ENCODE measurements around the gene LRRC73. TPM values are rescaled to one million over a fixed set of nuclear protein-coding genes. Genes with fewer than 3 reads are reported as not detected.
"Not testable (repeated sequence)": the region's sequence is repeated elsewhere in the genome, so short reads cannot be mapped to it uniquely, and the experiment has no call there.

The LRRC73 gene, protein sequence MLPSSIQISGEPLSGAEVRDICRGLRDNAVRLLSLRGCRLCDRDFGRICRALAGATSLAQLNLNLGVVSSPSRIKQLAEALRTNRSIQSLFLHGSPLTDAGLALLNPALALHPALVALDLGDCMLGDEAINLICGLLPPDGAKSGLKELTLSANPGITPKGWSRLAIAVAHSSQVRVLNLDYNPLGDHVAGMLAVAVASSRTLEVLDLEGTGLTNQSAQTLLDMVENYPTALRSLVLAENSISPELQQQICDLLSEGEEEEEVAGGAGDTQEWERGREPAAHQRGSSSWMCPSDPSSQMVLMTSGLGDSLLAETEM
- polyA plus RNA-seq (2012; ENCODE audit: missing spikeins), result not detected

DNA sequence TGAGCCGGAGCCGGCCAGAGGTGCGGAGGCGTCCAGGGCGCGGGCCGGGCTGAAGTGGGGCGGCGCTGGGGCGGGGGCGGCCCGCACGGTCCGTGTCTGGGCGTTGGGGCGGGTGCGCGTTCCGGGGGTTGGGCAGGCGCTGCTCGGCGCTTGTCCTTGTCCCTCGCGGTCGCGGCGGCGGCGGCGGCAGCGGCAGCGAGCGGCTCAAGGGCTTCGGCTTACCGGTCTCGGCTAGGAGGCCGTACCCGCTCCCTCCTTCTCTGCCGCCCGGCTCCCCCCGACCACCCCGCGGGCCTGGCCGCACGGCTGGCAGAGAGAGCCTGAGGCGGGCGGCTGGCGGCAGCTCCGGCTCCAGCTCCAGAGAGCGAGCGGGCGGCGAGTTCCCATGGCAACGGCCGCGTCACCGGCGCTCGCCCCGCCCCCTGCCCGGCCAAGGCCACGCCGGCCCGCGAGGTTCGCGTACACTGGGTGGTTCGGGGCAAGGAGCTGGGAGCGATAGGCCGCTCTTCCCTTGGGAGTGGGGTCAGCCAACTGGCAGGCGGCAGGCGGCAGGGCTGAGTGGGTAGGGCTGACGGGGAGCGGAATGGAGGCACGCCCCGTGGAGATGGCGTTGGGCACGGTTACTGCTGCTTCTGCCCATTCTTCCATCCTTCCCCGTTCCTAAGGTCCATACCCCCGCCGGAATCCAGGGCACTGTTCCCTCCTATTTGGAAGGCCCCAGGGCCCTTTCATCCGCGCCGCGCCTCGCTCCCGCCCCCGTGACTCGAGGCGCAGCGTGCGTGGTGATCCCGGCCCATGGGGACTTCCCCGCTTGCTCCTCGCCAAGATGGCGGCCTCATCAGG lies at the start of gene LRRC73:
LRRC73 (minus strand) TSS at position 363 of the 843 bp plus-strand sequence. CDS start 561 bp downstream, outside the sequence.
- TF ChIP-seq POLR2A (IDR thresholded peaks at IDR 0.05; ENCODE audit: low read depth, low read length) (no peak), POLR2AphosphoS5 (IDR thresholded peaks at IDR 0.05; ENCODE audit: low read depth, low read length) (0 out of 2 replicates have a peak, but pooled peaks have one; percentile 30), TAF1 (IDR thresholded peaks at IDR 0.05; ENCODE audit: borderline replicate concordance, low read depth, low read length) (no peak)
- FAIRE-seq (peak; percentile 88), DNase-seq (ENCODE audit: insufficient read length) (peak; percentile 73)

DNA sequence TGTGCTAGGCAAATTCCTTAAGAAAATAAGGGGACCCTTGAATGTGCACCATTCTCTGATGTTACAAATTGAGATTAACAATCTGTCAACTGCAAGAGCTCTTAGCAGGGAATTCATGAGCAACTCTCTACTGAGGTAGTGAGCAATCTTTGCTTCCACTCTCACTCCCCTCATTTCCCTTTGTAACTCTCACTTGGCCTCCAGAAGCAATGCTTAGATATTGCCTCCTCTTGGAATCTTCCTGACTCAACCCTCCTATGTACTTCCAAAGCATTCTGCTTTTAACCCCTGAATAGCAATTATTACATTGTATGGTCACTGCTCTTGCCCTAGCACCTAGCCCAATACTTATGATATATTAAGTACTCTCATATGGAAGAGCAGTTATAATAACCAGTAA lies 49.2 kb upstream of the LRRC73 start:
- FAIRE-seq (no peak), DNase-seq (ENCODE audit: insufficient read length) (no peak)
- TF ChIP-seq POLR2AphosphoS5 (IDR thresholded peaks at IDR 0.05; ENCODE audit: low read depth, low read length) (no peak), TAF1 (IDR thresholded peaks at IDR 0.05; ENCODE audit: borderline replicate concordance, low read depth, low read length) (no peak), POLR2A (IDR thresholded peaks at IDR 0.05; ENCODE audit: low read depth, low read length) (no peak)

DNA sequence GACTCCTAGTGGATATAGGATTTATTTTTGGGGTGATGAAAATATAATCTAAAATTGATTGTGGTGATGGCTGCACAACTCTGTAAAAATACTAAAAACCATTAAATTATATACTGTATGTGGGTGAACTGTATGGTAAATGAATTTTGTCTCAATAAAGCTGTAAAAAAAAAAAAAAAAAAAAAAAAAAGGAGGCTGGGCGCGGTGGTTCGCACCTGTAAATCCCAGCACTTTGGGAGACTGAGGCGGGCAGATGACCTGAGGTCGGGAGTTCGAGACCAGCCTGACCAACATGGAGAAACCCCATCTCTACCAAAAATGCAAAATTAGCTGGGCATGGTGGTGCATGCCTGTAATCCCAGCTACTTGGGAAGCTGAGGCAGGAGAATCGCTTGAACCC lies 47.5 kb upstream of the LRRC73 start:
- not testable (repeated sequence) for DNase-seq (ENCODE audit: insufficient read length); FAIRE-seq

DNA sequence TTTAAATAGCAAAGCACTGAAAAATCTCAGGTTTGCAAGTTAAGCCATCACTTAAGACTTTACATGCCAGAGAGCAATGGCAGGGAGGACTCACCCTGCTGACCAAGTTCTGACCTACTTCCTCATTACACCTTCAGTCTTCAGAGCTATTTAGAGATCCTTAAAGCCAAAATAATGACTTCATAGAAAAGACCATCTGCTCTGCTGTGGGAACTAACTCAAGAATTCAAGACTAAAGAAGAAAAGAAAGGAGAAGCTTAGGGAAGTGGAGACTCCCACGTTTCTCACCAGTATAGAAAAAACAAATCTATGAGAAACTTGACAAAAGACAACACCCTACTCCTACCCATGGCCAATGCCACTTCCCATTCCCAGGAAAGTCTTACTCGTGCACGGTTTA lies 37.1 kb upstream of the LRRC73 start:
- TF ChIP-seq POLR2A (IDR thresholded peaks at IDR 0.05; ENCODE audit: low read depth, low read length), result no peak
- no peak for TF ChIP-seq POLR2AphosphoS5 (IDR thresholded peaks at IDR 0.05; ENCODE audit: low read depth, low read length)
- TF ChIP-seq TAF1 (IDR thresholded peaks at IDR 0.05; ENCODE audit: borderline replicate concordance, low read depth, low read length), result no peak
- no peak for DNase-seq (ENCODE audit: insufficient read length)
- no peak for FAIRE-seq

DNA sequence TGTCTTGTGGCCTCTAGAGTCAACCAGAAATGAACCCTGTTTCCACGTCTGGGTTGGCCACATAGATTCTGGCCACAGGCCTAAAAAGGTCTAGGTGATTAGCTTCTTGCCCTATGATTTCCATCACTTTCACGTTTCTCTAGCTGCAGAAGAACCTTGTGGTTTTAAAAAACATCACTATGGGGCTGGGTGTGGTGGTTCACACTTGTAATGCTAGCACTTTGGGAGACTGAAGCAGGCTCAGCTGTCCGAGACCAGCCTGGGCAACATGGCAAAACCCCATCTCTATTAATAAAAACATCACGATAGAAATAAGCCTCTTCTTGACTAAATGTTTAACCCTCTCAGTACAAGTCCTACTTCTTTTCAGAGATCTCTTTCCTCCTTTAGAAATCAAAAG lies 34.3 kb upstream of the LRRC73 start:
- FAIRE-seq, result no peak
- no peak for TF ChIP-seq POLR2A (IDR thresholded peaks at IDR 0.05; ENCODE audit: low read depth, low read length)
- no peak for TF ChIP-seq POLR2AphosphoS5 (IDR thresholded peaks at IDR 0.05; ENCODE audit: low read depth, low read length)
- no peak for TF ChIP-seq TAF1 (IDR thresholded peaks at IDR 0.05; ENCODE audit: borderline replicate concordance, low read depth, low read length)
- DNase-seq (ENCODE audit: insufficient read length), result no peak

DNA sequence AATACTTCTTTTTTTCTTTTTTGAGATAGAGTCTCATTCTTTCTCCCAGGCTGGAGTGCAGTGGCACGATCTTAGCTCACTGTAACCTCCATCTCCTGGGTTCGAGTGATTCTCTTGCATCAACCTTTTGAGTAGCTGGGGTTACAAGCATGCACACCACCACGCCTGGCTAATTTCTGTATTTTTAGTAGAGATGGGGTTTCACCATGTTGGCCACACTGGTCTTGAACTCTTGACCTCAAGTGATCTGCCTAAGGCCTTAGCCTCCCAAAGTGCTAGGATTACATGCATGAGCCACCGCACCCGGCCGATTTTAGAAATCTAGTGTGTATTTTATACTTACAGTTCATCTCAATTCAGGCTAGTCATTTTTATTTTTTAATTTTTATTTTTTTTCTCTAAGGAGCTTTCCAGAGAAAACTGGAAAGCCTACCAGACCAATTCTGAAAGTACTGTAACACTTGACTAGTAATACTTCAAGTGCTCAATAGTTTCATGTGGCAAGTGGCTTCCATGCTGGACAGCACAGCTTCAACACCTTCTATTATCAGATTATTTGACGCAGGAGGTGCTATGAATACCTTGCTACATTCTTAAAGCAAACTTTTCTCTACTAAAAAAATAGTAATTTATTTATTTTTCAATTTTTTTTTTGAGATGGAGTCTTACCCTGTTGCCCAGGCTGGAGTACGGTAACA lies 31.8 kb upstream of the LRRC73 start:
- no peak for FAIRE-seq

DNA sequence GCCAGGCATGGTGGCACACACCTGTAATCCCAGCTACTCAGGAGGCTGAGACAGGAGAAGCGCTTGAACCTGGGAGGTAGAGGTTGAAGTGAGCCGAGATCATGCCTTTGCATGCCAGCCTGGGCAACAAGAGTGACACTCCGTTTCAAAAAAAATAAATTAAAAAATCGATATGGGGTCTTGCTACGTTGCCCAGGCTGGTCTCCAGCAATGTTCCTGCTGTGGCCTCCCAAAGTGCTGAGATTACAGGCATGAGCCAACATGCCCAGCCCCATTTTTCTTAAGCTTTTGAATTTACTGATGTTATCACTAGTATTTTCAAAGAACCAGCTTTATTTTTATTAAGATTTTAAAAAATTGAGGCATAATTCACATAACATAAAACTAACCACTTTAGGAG lies 30.4 kb upstream of the LRRC73 start:
- no peak for FAIRE-seq
- no peak for DNase-seq (ENCODE audit: insufficient read length)
- TF ChIP-seq POLR2AphosphoS5 (IDR thresholded peaks at IDR 0.05; ENCODE audit: low read depth, low read length), result no peak
- no peak for TF ChIP-seq POLR2A (IDR thresholded peaks at IDR 0.05; ENCODE audit: low read depth, low read length)
- no peak for TF ChIP-seq TAF1 (IDR thresholded peaks at IDR 0.05; ENCODE audit: borderline replicate concordance, low read depth, low read length)

More for the DNA sequence above, 31.8 kb upstream of the LRRC73 start:
- TF ChIP-seq POLR2A (IDR thresholded peaks at IDR 0.05; ENCODE audit: low read depth, low read length) (no peak), TAF1 (IDR thresholded peaks at IDR 0.05; ENCODE audit: borderline replicate concordance, low read depth, low read length) (no peak), POLR2AphosphoS5 (IDR thresholded peaks at IDR 0.05; ENCODE audit: low read depth, low read length) (no peak)
- no peak for DNase-seq (ENCODE audit: insufficient read length)

DNA sequence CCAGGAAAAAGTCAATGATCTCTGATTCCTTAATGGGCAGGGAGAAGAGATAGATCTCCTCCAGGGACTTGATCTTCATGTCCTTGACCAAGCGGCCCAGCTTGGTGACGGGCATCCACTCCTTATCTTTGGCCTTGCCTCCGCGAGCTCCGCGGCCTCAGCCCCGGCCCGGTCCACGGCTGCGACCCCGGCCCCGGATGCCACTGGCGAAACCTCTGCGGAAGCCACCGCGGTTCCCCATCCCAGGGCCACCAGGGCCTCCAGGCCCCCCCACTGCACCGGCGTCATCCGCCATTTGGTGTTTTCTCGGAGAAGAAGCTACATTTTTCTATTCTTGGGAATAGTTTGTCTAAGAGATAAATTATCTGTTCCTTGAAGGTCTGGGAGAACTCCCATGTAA lies 29.3 kb upstream of the LRRC73 start:
- not testable (repeated sequence) for FAIRE-seq; DNase-seq (ENCODE audit: insufficient read length)

DNA sequence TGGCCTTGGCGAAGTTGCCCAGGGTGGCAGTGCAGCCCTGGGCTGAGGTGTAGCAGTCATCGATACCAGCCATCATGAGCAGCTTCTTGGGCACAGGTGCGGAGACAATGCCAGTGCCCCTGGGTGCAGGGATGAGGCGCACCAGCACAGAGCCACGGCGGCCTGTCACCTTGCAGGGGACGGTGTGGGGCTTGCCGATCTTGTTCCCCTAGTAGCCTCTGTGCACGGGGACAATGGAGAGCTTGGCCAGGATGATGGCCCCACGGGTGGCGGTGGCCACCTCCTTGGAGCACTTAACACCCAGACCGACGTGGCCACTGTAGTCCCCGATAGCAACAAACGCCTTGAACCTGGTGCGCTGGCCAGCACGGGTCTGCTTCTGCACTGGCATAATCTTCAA lies 28.8 kb upstream of the LRRC73 start:
- not testable (repeated sequence) for FAIRE-seq; DNase-seq (ENCODE audit: insufficient read length)

DNA sequence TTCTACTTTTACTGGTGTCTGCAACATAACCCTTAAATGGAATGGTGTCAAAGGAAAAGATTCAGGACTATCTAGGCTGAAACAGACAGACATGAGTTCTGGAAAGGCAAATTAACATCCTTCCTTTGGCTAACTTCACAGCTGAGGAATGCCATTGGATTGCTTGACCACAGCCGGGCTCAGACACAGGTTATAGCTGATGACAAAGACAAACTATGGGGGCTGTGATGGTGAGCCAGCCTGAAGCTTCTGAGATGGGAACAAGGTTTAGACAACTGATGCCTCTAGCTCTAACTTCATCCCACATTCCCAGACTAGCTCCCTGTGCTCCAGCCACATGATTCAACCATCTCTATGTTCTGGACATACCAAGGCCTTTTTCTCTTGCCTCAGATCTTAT lies 22.1 kb upstream of the LRRC73 start:
- no peak for DNase-seq (ENCODE audit: insufficient read length)
- TF ChIP-seq POLR2AphosphoS5 (IDR thresholded peaks at IDR 0.05; ENCODE audit: low read depth, low read length) (no peak), TAF1 (IDR thresholded peaks at IDR 0.05; ENCODE audit: borderline replicate concordance, low read depth, low read length) (no peak), POLR2A (IDR thresholded peaks at IDR 0.05; ENCODE audit: low read depth, low read length) (no peak)
- FAIRE-seq, result no peak

DNA sequence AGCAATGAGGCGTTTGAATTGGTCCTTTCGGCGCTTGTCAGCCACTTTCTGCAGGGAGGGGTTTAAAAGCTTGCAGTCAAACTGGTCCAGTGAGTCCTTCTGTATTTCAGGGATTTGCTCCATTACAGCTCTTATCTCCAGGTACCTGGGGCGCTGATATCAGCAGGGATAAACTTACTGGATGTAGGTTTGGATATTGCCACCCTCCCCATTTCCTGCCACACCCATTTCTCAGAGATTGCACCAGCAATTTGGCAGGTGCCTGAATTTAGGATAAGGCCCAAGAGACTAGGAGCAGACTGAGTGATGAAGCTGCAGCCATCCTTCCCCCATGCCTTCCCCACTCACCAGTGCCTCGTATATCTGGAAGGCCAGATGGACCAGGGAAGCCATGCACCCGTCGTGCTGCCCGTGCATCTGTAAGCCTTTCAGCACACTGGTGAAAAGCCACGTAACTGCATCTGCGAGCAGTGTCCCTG lies 14.4 kb upstream of the LRRC73 start:
- FAIRE-seq, result no peak
- TF ChIP-seq POLR2AphosphoS5 (IDR thresholded peaks at IDR 0.05; ENCODE audit: low read depth, low read length) (peak; percentile 63; the same call in 1 of the 2 replicates), POLR2A (IDR thresholded peaks at IDR 0.05; ENCODE audit: low read depth, low read length) (peak; percentile 52; the same call in 1 of the 2 replicates), TAF1 (IDR thresholded peaks at IDR 0.05; ENCODE audit: borderline replicate concordance, low read depth, low read length) (no peak)
- DNase-seq (ENCODE audit: insufficient read length), result no peak

DNA sequence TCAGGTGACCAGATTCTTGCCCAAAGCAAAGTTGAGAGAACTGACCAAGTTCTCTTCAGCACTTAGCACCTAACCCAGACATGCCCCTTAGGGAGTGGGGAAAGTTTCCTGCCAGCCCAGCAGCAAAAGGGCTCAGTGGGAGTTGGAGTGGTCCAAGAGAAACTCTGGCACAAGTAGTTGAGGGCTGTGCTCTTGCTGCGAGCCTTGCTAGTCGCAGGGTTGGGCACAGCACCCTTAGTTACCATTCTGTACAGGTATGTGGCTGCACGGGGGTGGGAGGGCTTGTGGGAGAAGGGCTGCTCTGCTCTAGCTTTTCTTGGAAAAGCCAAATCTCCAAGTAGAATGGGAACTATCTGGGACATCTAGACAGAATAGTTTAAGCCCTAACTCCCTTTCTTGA lies 13.1 kb upstream of the LRRC73 start:
- TF ChIP-seq TAF1 (IDR thresholded peaks at IDR 0.05; ENCODE audit: borderline replicate concordance, low read depth, low read length), result no peak
- no peak; the same call in 1 of the 2 replicates for TF ChIP-seq POLR2A (IDR thresholded peaks at IDR 0.05; ENCODE audit: low read depth, low read length)
- TF ChIP-seq POLR2AphosphoS5 (IDR thresholded peaks at IDR 0.05; ENCODE audit: low read depth, low read length), result no peak

More for the DNA sequence above, 13.1 kb upstream of the LRRC73 start:
- DNase-seq (ENCODE audit: insufficient read length) (no peak), FAIRE-seq (no peak)
